H9 (cell line): ENCODE measurements around the gene ASCC1. TPM values are rescaled to one million over a fixed set of nuclear protein-coding genes. Genes with fewer than 3 reads are reported as not detected.

Source experiments
- DNase-seq: peaks from one replicate; pipeline ENCODE4 v3.0.0-alpha.2; 2017
- H2AFZ ChIP-seq: one replicate; pipeline ENCODE4 v1.6.1; 2013; ENCODE audit warnings: mild to moderate bottlenecking, low read length, control low read depth, moderate library complexity
- H2AK5ac ChIP-seq: 2 replicates; pipeline ENCODE4 v1.6.1; 2013; ENCODE audit warnings: low read length, control low read depth, mixed read lengths; ENCODE audit not compliant: insufficient read length
- H2BK120ac ChIP-seq: one replicate; pipeline ENCODE4 v1.6.1; 2013; ENCODE audit warnings: low read depth, mild to moderate bottlenecking, low read length, control low read depth, inconsistent platforms; ENCODE audit not compliant: poor library complexity, severe bottlenecking
- H2BK12ac ChIP-seq: 2 replicates; pipeline ENCODE4 v1.6.1; 2013; ENCODE audit warnings: low read length, control low read depth, mixed read lengths, low read depth; ENCODE audit not compliant: insufficient read length
- H2BK15ac ChIP-seq: 2 replicates; pipeline ENCODE4 v1.6.1; 2013; ENCODE audit warnings: low read depth, low read length, control low read depth
- H2BK20ac ChIP-seq: one replicate; pipeline ENCODE4 v1.6.1; 2013; ENCODE audit warnings: low read depth, mild to moderate bottlenecking, low read length, control low read depth, inconsistent platforms; ENCODE audit not compliant: poor library complexity, severe bottlenecking
- H2BK5ac ChIP-seq: 2 replicates; pipeline ENCODE4 v1.6.1; 2013; ENCODE audit warnings: low read length, control low read depth, mixed read lengths; ENCODE audit not compliant: insufficient read length
- H3K14ac ChIP-seq: 2 replicates; pipeline ENCODE4 v1.6.1; 2013; ENCODE audit warnings: low read length, control low read depth; ENCODE audit not compliant: insufficient read depth
- H3K18ac ChIP-seq: 2 replicates; pipeline ENCODE4 v1.6.1; 2013; ENCODE audit warnings: low read depth, mild to moderate bottlenecking, mixed read lengths, low read length, control low read depth; ENCODE audit not compliant: insufficient read length
- H3K23ac ChIP-seq: 2 replicates; pipeline ENCODE4 v1.6.1; 2013; ENCODE audit warnings: low read length, control low read depth, mixed read lengths, low read depth; ENCODE audit not compliant: insufficient read length
- H3K23me2 ChIP-seq: 2 replicates; pipeline ENCODE4 v1.6.1; 2013; ENCODE audit warnings: low read depth, mild to moderate bottlenecking, mixed read lengths, low read length, control low read depth; ENCODE audit not compliant: insufficient read length, poor library complexity, severe bottlenecking
- H3K27ac ChIP-seq: 2 replicates; pipeline ENCODE4 v1.5.1; 2013; ENCODE audit warnings: low read length, control low read depth, mixed read lengths, low read depth; ENCODE audit not compliant: insufficient read length
- H3K27me3 ChIP-seq: 2 replicates; pipeline ENCODE4 v1.6.1; 2013; ENCODE audit warnings: low read length, control low read depth, inconsistent platforms; ENCODE audit not compliant: insufficient read depth
- H3K4ac ChIP-seq: 2 replicates; pipeline ENCODE4 v1.6.1; 2013; ENCODE audit warnings: low read depth, mild to moderate bottlenecking, control low read depth, inconsistent platforms, low read length, moderate library complexity
- H3K4me1 ChIP-seq: 2 replicates; pipeline ENCODE4 v1.6.1; 2013; ENCODE audit warnings: low read length, control low read depth, inconsistent platforms; ENCODE audit not compliant: insufficient read depth
- H3K4me2 ChIP-seq: 2 replicates; pipeline ENCODE4 v1.6.1; 2013; ENCODE audit warnings: low read length, control low read depth, mixed read lengths; ENCODE audit not compliant: insufficient read length, insufficient read depth
- H3K56ac ChIP-seq: 2 replicates; pipeline ENCODE4 v1.6.1; 2013; ENCODE audit warnings: low read depth, mild to moderate bottlenecking, mixed read lengths, low read length, control low read depth; ENCODE audit not compliant: insufficient read length
- H3K79me1 ChIP-seq: 2 replicates; pipeline ENCODE4 v1.6.1; 2013; ENCODE audit warnings: low read depth, mild to moderate bottlenecking, moderate library complexity, low read length, control low read depth, inconsistent platforms; ENCODE audit not compliant: insufficient read depth, poor library complexity, severe bottlenecking
- H3K79me2 ChIP-seq: 2 replicates; pipeline ENCODE4 v1.6.1; 2013; ENCODE audit warnings: low read length, control low read depth, inconsistent platforms; ENCODE audit not compliant: insufficient read depth
- H3K9ac ChIP-seq: 2 replicates; pipeline ENCODE4 v1.6.1; 2013; ENCODE audit warnings: low read length, control low read depth, mixed read lengths; ENCODE audit not compliant: insufficient read length; ENCODE audit errors: extremely low read depth
- H3K9me3 ChIP-seq: one replicate; pipeline ENCODE4 v1.6.1; 2013; ENCODE audit warnings: low read depth, low read length, inconsistent platforms; ENCODE audit not compliant: control insufficient read depth
- H3T11ph ChIP-seq: one replicate; pipeline ENCODE4 v1.6.1; 2013; ENCODE audit warnings: mild to moderate bottlenecking, low read length, control low read depth, inconsistent platforms
- H4K20me1 ChIP-seq: one replicate; pipeline ENCODE4 v1.6.1; 2013; ENCODE audit not compliant: control insufficient read depth, insufficient read length, insufficient read depth
- H4K5ac ChIP-seq: 2 replicates; pipeline ENCODE4 v1.6.1; 2013; ENCODE audit warnings: low read depth, mild to moderate bottlenecking, mixed read lengths, low read length, control low read depth; ENCODE audit not compliant: insufficient read length
- H4K8ac ChIP-seq: replicated peaks from 2 replicates; pipeline ENCODE4 v1.6.1; 2013; ENCODE audit warnings: low read length, control low read depth, mixed read lengths, low read depth; ENCODE audit not compliant: insufficient read length
- H4K91ac ChIP-seq: 2 replicates; pipeline ENCODE4 v1.6.1; 2013; ENCODE audit warnings: low read depth, mild to moderate bottlenecking, moderate library complexity, mixed read lengths, low read length, control low read depth; ENCODE audit not compliant: insufficient read length
- H3K27ac Mint-ChIP-seq, 3 experiments: 2 replicates in 2 of 3; 3 replicates in 1 of 3; pipeline ENCODE4 v1.8.0; 2020 to 2021; ENCODE audit warnings: mixed read lengths in 3 of 3, mild to moderate bottlenecking in 1 of 3, moderate library complexity in 1 of 3
- H3K27me3 Mint-ChIP-seq: 2 replicates; pipeline ENCODE4 v1.8.0; 2021; ENCODE audit warnings: low read depth, mild to moderate bottlenecking, moderate library complexity, mixed read lengths
- H3K36me3 Mint-ChIP-seq, 3 experiments: 2 replicates in 2 of 3; 3 replicates in 1 of 3; pipeline ENCODE4 v1.8.0; 2020 to 2021; ENCODE audit warnings: low read depth in 3 of 3, mixed read lengths in 3 of 3; ENCODE audit not compliant: insufficient read depth in 1 of 3
- H3K4me1 Mint-ChIP-seq, 2 experiments: 2 replicates each; pipeline ENCODE4 v1.8.0; 2020; ENCODE audit warnings: mixed read lengths in 2 of 2
- H3K4me3 Mint-ChIP-seq, 2 experiments: 2 replicates in 1 of 2; 3 replicates in 1 of 2; pipeline ENCODE4 v1.8.0; 2020 to 2021; ENCODE audit warnings: mild to moderate bottlenecking in 2 of 2, mixed read lengths in 2 of 2, moderate library complexity in 1 of 2
- H3K9me3 Mint-ChIP-seq, 2 experiments: 2 replicates in 1 of 2; 3 replicates in 1 of 2; pipeline ENCODE4 v1.8.0; 2020; ENCODE audit warnings: mild to moderate bottlenecking in 2 of 2, mixed read lengths in 2 of 2, moderate library complexity in 1 of 2
- CTCF ChIP-seq: fragments of 200-600 bp; sonication (generic); conservative IDR thresholded peaks from 3 replicates; pipeline ENCODE4 v1.8.0; 2021; ENCODE audit warnings: antibody characterized with exemption, mild to moderate bottlenecking
- WGBS: extraction: QIAGEN DNeasy Blood & Tissue Kit; methylation state at CpG from one replicate; pipeline ENCODE4 v1.1.7; 2013; ENCODE audit warnings: missing lambda C conversion rate, low lambda C conversion rate, mixed read lengths; ENCODE audit not compliant: insufficient read length; ENCODE audit errors: extremely low coverage; 5-methylcytosine and 5-hydroxymethylcytosine counted together
- total RNA-seq: library from RNA; stranded (reverse); gene quantifications from 2 replicates; pipeline ENCODE4 v1.2.1, GENCODE V29; 2021

The ASCC1 gene
- total RNA-seq, 1 experiment from 2014 or later = 41.2 TPM

- Mint-ChIP-seq H3K36me3 (no peaks in the 10 kb centered on the region), H3K4me1 (peaks cover 13 to 14% of the 10 kb centered on the region in 2 experiments), H3K9me3 (peaks cover 0 to 4% of the 10 kb centered on the region in 2 experiments; a peak in 1 of 5 replicates), H3K4me3 (no peak overlapping the region), H3K27ac (no peak overlapping the region), H3K27me3 (peaks cover 3% of the 10 kb centered on the region; the same call in 1 of the 2 replicates)
- H3K79me1 ChIP-seq = no peaks in the 10 kb centered on the region
- H3K23me2 ChIP-seq = no peaks in the 10 kb centered on the region
- DNase-seq = no peak
- no peak overlapping the region for H2BK15ac ChIP-seq
- no peak overlapping the region for H2BK5ac ChIP-seq
- H3T11ph ChIP-seq = no peak overlapping the region
- no peak overlapping the region for H3K14ac ChIP-seq
- H3K9ac ChIP-seq = no peak overlapping the region
- no peak overlapping the region for H2BK20ac ChIP-seq
- no peak overlapping the region for H4K8ac ChIP-seq
- no peak overlapping the region for H3K27ac ChIP-seq
- no peak for TF ChIP-seq CTCF
- no peak overlapping the region for H3K4ac ChIP-seq
- H2BK120ac ChIP-seq = no peak overlapping the region
- no peak overlapping the region for H2AK5ac ChIP-seq
- no peaks in the 10 kb centered on the region for H3K27me3 ChIP-seq
- no peak overlapping the region for H3K4me2 ChIP-seq
- no peak overlapping the region for H3K18ac ChIP-seq
- no peaks in the 10 kb centered on the region for H3K79me2 ChIP-seq
- H3K23ac ChIP-seq = no peak overlapping the region
- no peak overlapping the region for H2AFZ ChIP-seq
- WGBS = no CpG with 5 or more reads among the region's 1 CpG
- no peaks in the 10 kb centered on the region for H3K9me3 ChIP-seq
- H3K56ac ChIP-seq = no peak overlapping the region
- H4K20me1 ChIP-seq = no peaks in the 10 kb centered on the region
- H3K4me1 ChIP-seq = no peaks in the 10 kb centered on the region
- H2BK12ac ChIP-seq = no peak overlapping the region
- H4K5ac ChIP-seq = no peak overlapping the region
- no peak overlapping the region for H4K91ac ChIP-seq
These were observed 166.6 kb downstream of the ASCC1 start for GRCh38 chr10:72049472-72049871.
